HG03097 (cell line): ENCODE results near the gene PHYKPL.
"Not testable (repeated sequence)": the region's sequence is repeated elsewhere in the genome, so short reads cannot be mapped to it uniquely, and the experiment has no call there.

Source experiments
- ATAC-seq: cut with Tn5 transposase; IDR thresholded peaks from one replicate; pipeline ENCODE4 v1.9.1; 2021; ENCODE audit not compliant: unreplicated experiment, low FRiP score

PHYKPL gene

DNA sequence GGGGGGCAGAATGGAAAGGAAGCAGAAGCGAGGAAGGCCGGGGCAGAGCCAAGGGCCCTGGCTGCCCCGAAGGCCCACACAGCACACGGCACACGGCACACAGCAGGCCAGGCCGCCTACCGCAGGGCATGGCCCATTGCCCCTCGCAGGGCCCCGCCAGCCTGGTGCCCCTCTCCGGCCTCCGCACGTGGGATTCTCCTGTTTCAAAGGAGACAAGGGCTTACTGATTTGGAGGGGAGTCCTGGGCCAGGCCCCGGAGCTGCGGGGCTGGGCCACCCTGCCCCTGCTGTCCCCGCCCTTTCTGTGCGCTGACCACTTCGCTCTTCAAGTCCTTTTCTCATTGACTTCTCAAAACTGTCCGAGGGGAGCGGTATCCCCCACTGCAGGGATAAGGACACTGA is 7.7 kb upstream of the PHYKPL start:
- no peak for ATAC-seq

DNA sequence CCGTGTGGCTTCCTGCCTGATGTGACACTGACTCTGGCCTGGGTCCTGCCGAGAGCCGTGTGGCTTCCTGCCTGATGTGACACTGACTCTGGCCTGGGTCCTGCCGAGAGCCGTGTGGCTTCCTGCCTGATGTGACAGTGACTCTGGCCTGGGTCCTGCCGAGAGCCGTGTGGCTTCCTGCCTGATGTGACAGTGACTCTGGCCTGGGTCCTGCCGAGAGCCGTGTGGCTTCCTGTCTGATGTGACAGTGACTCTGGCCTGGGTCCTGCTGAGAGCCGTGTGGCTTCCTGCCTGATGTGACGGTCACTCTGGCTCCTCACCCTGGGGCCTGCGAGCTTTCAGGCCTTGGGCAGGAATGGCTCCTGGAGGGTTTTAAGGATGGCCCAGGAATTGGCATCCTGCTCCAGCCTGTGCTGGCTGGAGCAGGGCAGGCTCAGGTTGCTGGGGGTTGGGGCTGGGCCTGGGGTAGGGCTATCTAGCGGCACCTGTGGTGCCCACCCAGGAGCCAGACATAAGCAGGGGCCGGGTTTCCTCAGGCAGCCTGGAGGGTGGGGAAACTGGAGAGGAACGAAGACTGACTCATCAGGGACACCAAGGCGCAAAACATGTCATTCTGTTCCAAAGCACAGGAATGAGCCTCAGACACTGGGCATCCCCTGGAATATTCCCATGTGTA is 7.2 kb upstream of the PHYKPL start:
- ATAC-seq: not testable (repeated sequence)

DNA sequence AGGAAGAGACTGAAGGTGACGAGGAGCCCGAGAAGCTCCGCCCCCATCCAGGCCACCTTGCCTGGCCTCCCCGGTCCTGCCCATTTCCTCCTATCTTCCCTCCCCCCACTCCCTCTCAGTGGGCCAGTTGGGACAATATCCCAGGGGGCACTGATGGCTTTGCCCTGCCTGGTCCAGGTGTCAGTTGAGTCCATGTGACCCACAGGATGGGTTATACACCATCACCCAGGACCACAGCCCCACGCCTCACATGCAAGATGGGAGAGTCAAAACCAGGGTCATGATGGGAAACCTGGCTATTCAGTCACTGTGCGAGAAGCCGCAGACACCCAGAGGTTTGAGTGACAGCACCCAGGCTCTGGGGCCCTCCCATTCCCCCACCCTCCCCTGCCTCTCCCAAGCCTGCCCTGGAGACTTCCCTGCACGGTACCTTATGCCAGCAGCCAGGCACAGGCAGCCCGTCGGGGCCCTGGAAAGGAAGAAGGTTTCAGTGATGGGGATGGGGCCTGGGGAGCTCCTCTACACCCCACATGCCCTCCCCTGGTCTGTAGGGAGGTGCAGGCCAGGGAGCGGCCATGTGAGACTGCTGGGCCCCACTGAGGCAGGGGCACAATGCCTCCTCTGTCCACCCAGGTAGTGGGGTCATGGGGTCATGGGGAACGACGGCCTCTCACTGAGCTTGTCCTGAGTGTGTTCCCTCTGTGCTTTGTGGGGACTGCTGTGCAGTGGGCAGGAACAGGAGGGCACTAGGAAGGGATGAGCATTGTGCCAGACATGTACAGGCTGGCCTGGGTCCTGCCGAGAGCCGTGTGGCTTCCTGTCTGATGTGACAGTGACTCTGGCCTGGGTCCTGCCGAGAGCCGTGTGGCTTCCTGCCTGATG is 6.3 kb upstream of the PHYKPL start:
- no peak for ATAC-seq

DNA sequence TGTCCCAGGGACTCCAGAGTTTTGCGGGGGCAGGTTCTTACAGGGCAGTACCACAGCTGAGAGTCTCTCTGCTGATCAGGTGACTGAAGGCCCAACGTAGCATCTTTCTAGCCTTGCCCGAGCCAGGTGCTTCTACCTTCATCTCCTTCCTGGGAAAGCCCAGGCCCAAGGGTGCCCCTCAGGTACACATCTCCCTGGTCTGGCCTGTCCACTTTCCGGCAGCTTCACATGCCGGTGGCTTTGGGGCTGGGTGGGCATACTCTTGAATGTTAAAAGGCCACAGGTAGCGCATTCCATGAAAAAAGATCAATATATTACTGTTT is 5.7 kb upstream of the PHYKPL start:
- no peak for ATAC-seq

DNA sequence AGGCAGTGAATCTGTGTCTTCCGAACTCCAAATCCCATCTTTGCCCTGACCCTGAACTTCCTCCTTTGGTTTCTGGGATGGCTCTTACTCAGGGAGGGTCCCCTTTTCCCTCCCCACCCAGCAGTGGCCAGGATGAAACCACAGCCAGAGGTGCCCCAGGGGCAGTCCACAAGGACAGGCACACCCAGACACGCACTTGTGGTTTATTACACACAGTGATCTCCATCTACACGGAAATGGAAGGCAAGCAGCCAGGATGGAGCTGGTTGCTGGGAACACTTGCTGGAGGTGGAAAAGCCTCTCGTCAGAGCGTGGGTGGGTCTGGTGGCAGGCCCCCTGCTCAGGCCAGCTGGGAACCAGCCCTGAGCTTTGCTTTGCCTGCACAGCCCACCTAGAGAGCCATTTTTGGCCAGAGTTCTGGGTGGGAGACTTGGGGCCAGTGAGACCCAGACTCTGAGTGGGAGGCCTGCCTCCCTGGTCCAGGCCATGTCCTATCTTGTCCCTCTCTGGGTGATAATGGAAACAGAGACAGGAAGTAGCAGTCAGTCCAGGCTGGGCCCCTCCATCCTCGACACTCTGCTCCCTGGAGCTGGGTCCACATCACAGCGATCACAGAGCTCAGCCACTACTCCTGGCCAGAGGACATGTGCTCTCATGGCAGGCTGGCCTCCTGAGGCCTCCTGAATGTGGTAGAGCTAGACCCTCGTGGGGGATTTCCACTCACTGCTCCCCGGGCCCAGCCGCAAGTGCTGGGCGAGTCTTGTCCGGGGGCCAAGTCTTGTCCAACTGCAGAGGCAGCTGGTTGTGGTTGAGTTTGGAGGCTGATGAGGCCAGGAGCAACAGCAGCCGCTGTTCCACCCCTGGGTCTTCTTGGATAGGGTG is 5.1 kb upstream of the PHYKPL start:
- ATAC-seq: no peak

DNA sequence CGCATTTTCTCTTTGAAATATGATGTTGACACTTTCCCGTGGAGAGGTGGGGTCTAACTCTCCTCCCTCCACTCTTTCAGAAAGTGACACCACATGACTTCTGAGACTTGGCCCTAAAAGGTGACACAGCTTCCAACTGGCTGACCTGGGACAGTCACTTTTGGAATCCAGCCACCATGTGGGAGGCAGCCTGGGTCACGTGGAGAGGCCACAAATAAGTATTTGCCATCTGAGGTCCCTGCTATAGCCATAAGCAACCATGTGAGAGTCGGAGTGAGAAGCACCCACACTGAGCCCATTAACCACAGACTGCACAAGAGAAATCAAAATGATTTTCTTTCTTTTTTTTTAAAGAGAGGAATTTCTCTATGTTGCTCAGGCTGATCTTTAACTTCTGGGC is 4.1 kb upstream of the PHYKPL start:
- ATAC-seq: no peak

DNA sequence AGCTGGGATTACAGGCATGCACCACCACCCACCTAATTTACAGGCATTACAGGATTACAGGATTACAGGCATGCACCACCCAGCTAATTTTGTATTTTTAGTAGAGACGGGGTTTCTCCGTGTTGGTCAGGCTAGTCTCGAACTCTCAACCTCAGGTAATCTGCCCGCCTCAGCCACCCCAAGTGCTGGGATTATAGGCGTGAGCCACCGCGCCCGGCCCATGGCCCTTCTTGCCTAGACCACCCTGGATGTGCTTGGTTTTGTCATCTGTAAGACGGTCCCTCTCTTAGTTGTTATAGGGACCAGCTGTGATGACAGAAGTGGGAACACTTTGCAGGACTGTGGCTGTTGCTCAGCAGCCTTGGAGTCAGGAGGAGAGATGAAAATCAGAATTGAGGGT is 3.5 kb upstream of the PHYKPL start:
- no peak for ATAC-seq

DNA sequence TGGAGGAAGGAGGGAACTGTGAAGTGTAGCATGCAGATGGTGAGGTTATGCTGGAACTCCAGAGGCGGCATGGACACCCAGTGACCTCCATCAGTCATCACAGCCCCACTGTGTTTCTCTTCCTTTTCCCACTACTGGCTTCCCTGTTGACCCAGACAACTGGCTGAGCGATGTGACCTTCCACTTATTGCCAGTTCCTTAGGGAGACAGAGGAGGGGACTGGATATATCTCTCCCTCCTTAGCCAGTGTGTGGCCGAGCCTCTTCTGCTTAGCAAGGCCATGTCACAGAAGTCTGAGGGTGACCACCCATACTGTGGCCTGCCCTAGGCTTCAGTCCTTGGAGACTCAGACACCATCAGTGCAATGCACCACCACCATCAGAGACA is 3.0 kb upstream of the PHYKPL start:
- ATAC-seq: no peak

DNA sequence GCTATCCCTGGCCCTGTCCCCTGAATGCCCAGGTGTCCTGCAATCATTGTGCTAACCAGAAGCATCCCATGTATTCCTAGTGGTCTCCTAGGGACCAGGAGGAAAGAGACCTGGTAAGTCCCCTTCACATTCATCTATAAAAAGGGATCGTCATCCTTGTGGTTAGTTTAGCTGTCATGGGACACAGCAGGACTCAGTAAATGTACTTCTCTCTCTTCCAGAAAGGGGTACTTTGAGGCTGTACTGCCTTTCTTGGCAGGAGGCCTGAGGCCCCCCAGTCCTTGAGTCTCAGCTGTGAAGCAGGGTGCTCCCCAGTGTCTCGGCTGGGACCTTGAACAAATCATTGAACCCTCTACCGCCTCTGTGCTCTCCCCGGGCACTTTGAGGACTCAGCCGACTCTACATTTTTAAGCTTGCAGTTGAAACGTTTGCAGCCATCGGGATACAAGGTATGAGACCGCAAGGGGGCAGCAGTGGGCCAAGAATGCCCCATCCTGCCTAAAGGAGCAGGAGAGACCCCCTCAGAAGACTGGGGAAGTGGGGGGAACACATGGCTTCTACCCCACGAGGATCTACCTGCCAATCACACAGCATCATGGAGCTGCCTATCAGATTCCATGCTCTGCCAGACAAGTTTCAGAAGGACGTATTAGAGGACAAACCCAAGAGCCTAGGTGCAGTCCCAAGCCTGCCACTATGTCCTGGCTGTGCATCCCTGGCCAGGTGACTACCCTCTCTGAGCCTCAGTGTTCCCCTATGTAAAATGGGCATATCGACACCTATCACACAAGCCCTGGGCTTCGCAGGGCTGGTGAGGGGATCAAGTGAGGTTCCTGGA is 2.4 kb upstream of the PHYKPL start:
- ATAC-seq: no peak

DNA sequence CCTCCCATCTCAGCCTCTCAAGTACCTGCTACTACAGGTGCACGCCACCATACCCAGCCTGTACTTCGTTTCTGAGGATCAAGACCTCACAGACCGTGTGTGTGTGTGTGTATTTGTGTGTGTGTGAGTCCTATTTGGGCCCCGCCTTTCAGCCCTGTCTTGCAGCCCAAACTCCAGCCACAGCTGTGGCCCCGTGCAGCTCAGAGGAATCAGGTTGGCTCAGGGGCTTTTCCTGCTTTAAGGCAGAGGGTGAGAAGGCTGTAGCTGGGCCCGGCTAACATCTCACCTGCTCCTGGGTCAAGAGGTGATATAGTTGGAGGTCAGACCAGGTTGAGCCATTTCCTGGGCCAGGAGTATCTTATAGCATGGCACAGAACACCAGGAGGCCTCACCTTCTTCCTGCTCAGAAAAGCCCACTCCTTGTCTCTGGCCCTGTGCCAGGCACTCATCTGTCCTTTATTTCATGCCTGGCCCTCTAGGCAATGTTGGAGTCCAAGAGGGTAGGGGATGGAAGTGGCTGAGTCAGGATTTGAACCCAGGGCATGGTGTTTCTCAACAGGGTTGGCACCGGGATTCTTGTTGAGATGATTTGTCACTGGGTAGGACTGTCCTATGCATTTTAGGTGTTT is 1.6 kb upstream of the PHYKPL start:
- no peak for ATAC-seq

DNA sequence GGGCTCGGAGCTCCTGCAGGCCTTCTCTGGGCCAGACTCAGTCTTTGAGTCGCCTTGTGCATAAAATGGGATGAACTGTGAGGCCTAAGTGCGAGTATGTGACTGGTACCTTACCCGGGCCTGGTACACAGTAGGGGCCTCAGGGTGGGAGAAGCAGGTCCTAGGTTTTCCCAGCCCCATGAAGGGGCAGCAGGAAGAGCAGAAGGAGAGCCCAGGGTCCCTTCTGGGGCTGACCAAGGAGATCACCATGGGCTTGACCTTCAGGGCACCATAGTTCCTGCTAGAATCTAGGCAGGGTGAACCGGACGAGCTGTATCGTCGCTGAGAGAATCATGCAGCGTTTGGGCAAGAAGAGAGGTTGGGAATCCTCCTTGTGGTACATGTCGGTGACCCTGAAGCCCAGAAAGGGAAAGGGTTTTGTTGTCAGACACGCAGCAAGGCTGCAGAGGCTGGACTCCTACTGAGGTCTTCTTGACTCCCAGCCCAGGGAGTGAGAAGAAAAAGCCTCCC is 373 bp upstream of the PHYKPL start:
- no peak for ATAC-seq

DNA sequence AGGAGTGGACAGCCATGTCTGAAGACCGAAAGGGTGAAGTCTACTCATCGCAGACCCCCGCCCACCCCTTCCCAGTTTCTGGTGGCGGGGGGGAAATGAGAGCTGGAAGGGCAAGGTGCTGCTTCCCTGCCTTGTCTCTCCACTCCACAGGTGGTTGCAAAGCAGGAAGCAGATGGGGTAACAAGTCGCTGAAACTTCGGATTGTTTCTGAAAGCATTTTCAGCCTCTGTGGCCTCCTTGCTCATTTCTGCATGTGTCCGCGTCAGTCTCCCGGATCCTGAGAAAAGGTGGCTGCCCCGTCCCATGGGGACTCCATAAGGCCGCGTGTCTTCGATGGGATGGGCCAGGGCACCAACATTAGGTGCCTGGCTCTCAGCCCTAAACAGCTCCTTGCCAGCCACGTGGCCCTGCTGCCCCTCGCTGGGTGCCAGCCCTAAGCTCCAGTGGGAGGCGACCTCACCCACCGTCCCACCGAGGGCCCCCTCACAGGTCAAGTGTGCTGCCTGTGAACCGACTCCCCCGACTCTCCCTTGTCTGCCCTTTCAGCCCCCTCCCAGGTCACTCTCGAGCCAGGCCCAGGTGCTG is 971 bp downstream of the PHYKPL start:
- no peak for ATAC-seq

DNA sequence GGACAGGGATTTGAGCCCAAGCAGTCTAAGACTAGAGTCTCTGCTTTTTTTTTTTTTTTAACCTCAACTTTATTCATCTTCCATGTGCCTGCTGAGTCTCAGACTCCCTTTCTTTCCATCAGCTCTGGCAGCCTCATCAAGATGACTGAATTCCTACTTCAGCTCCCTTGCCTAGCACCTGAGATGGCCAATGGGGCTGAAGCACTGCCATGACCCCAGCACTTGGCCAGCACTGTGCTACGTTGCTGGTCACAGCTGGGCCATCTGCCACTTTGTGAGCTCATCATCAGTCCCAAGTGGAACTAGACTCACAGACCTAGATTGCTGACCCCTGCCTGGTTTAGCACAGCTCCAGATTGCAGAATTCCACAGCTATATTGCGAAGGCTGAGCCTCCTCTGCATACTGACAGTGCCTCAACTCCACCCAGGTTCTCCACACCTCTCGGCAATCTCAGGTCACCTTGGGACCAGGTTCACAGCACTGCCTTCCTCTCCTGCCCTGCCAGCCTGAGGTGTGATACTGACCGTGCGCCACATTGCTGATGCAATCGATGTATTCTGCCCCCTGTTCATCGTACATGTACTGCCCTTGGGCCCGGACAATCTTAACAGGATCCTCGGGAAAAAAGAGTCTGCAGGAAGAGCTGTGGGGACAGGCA is 1.6 kb downstream of the PHYKPL start:
- no peak for ATAC-seq

DNA sequence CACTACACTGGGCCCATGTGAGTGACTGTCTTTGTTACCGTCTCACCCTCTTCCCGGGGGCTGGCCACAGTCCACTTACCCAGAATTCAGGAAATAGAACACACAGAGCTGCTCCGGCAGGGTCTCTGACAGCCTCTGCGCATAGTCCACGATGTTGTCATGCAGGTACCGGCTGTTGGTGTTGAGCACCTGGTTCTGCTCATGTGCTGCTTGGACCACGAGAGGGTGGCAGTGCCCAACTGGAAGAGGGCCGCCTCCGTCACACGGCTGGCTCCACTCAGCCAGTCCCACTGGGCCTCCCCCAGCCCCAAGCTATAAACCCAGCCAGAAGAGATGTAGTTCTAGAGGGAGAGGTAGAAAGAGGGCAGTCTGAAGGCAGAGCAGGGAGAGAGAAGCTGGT is 2.7 kb downstream of the PHYKPL start:
- ATAC-seq: no peak

DNA sequence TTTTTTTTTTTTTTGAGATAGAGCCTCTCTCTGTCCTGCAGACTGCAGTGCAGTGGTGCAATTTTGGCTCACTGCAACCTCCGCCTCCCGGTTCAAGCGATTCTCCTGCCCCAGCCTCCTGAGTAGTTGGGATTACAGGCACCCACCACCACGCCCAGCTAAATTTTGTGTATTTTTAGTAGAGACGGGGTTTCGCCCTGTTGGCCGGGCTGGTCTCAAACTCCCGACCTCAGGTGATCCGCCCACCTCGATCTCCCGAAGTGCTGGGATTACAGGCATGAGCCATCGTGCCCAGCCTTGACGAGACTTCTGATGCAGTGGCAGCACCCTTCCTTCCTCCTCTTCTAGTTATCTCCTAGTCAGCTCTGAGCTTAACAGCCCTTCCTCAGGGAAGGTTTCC is 3.5 kb downstream of the PHYKPL start:
- not testable (repeated sequence) for ATAC-seq

DNA sequence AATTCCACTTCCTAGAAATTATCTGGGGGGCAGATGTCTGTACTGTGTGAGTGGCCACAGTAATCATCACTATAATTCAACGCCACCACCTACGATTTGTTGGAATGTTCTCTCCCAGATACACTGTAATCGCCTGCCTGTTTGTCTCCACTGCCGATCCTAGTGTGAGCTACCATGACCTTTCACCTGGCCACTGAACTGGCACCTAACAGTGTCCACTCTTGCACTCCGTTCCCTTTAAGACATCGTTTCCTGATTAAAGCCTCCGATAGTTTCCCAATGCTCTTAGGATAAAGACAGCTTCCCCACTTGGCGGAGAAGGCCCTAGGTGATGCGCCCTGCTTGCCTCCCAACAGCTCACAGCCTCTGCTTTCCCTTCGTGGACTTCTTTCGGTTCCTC is 4.0 kb downstream of the PHYKPL start:
- no peak for ATAC-seq

DNA sequence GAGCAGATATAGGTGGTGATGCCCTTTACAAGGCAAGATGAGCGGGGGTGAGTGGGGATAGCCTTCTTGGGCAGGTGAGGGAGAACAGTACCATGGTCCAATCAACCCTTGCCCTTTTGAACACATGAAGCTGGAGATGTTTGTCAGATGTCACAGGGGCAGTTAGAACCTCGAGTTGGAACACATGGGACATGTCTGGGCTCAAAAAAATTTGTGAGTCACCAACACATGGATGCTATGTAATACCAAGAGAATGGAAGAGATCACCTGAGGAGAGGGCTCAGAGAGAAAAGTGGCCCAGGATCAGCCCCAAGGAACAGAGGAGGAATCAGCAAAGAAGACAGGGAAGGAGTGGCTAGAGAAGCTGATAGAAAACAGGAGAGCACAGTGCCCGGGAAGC is 4.7 kb downstream of the PHYKPL start:
- no peak for ATAC-seq

DNA sequence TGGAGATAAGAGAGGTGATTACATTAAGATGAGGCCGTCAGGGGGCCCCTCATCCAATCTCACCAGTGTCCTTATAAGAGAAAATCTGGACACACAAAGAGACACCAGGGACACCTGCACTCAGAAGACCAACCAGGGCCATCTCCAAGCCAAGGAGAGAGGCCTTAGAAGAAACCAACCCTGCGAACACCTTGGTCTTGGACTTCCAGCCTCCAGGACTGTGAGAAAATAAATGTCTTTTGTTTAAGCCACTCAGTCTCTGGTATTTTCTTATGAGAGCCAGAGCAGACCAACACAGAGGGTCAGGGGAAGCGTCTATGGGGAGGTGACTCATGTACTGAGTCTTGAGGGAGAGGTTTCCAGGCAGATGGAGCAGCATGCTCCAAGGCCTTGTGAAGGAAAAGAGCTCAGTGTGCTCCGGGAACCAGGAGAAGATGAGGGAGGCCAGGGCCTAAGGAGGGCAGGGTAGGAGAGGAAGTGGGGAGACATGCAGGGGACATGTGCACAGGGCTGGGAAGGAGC is 5.4 kb downstream of the PHYKPL start:
- no peak for ATAC-seq

DNA sequence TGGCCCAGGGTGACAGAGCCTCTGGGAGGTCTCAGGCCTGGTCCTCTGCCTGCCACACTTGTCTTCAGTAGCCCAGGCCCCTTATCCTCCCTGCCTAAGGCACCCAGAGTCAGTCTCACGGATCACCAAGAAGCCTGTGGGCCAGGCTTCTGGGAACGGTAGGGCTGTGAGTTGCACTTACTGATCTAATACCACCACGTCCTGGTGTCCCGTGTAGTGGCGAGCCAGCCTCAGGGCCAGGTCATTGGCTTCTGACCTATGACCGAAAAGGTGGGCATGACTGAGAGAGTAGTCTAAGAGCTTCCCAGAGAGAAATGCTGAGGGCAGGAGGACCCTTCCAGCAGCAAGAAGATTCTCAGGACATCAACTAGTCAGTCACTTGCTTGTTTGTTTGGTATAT is 7.4 kb downstream of the PHYKPL start:
- ATAC-seq: no peak
